DND-41 (cell line): ENCODE results near the gene KCNIP1.

Experiments used
- ATAC-seq: fragments of 200-7000 bp; cut with Tn5 transposase; 3 replicates; pipeline ENCODE4 v1.9.1; 2021; ENCODE audit warnings: low read depth; ENCODE audit not compliant: insufficient read depth
- DNase-seq: peaks from one replicate; pipeline ENCODE4 v3.0.0-alpha.2; 2020
- H2AFZ ChIP-seq: 2 replicates; pipeline ENCODE4 v1.6.0; 2012; ENCODE audit warnings: low read depth, low read length
- H3K27ac ChIP-seq: 2 replicates; pipeline ENCODE4 v1.5.1; 2012; ENCODE audit warnings: low read length, inconsistent platforms
- H3K27me3 ChIP-seq: fragments of 200-600 bp; sonication (generic); 2 replicates; pipeline ENCODE4 v1.6.0; 2012; ENCODE audit warnings: low read length, mild to moderate bottlenecking, inconsistent platforms; ENCODE audit not compliant: insufficient read depth, poor library complexity
- H3K36me3 ChIP-seq: 2 replicates; pipeline ENCODE4 v1.5.1; 2012; ENCODE audit warnings: low read length, inconsistent platforms; ENCODE audit not compliant: insufficient read depth
- H3K4me1 ChIP-seq: 2 replicates; pipeline ENCODE4 v1.5.1; 2012; ENCODE audit warnings: mild to moderate bottlenecking, low read length; ENCODE audit not compliant: insufficient read depth
- H3K4me2 ChIP-seq: 2 replicates; pipeline ENCODE4 v1.6.0; 2012; ENCODE audit warnings: mild to moderate bottlenecking, moderate library complexity, low read length, inconsistent platforms; ENCODE audit not compliant: insufficient read depth
- H3K4me3 ChIP-seq, 2 experiments: fragments of 200-600 bp in 1 of 2; shearing (Covaris generic) in 1 of 2; 2 replicates each; pipeline ENCODE4 v1.5.1; 2012 to 2016; ENCODE audit warnings: inconsistent platforms in 2 of 2, low read length in 2 of 2, mild to moderate bottlenecking in 2 of 2, low read depth in 1 of 2, moderate library complexity in 1 of 2
- H3K79me2 ChIP-seq: 2 replicates; pipeline ENCODE4 v1.6.0; 2012; ENCODE audit warnings: low read length, inconsistent platforms; ENCODE audit not compliant: insufficient read depth
- H3K9ac ChIP-seq: 2 replicates; pipeline ENCODE4 v1.6.0; 2012; ENCODE audit warnings: low read depth, mild to moderate bottlenecking, inconsistent platforms, low read length, moderate library complexity
- H3K9me3 ChIP-seq: 2 replicates; pipeline ENCODE4 v1.5.1; 2012; ENCODE audit warnings: low read length, moderate library complexity, mild to moderate bottlenecking, inconsistent platforms; ENCODE audit not compliant: insufficient read depth, severe bottlenecking
- H4K20me1 ChIP-seq: 2 replicates; pipeline ENCODE4 v1.6.0; 2012; ENCODE audit warnings: low read length; ENCODE audit not compliant: insufficient read depth
- CTCF ChIP-seq: IDR thresholded peaks from 2 replicates; pipeline ENCODE4 v1.5.1; 2012; ENCODE audit warnings: borderline replicate concordance, low read length, moderate library complexity, mild to moderate bottlenecking; ENCODE audit not compliant: poor library complexity, severe bottlenecking; ENCODE audit errors: extremely low read depth
- EZH2 ChIP-seq: IDR thresholded peaks from 3 replicates; pipeline ENCODE4 v1.6.1; 2012; ENCODE audit warnings: borderline replicate concordance, low read depth, mild to moderate bottlenecking, moderate library complexity, low read length, inconsistent platforms; ENCODE audit not compliant: severe bottlenecking

KCNIP1 gene

GRCh38 chr5:170769246-170769645 is 265.4 kb downstream of the KCNIP1 start:
- ATAC-seq = no peak
- Histone ChIP-seq H3K36me3 (no peaks in the 10 kb centered on the region), H4K20me1 (no peaks in the 10 kb centered on the region), H2AFZ (no peak overlapping the region), H3K27me3 (no peaks in the 10 kb centered on the region), H3K4me1 (no peaks in the 10 kb centered on the region), H3K4me2 (no peak overlapping the region), H3K27ac (no peak overlapping the region), H3K9me3 (no peaks in the 10 kb centered on the region), H3K4me3 (no peak overlapping the region), H3K9ac (no peak overlapping the region), H3K79me2 (no peaks in the 10 kb centered on the region)
- no peak for DNase-seq
- TF ChIP-seq EZH2 (no peak), CTCF (no peak)

GRCh38 chr5:170769898-170770416 is 266.1 kb downstream of the KCNIP1 start:
- no peak overlapping the region for H2AFZ ChIP-seq
- no peak overlapping the region for H3K9ac ChIP-seq
- no peaks in the 10 kb centered on the region for H3K36me3 ChIP-seq
- H3K27me3 ChIP-seq = no peaks in the 10 kb centered on the region
- no peaks in the 10 kb centered on the region for H3K4me1 ChIP-seq
- no peak for TF ChIP-seq EZH2
- no peak for TF ChIP-seq CTCF
- H3K27ac ChIP-seq = no peak overlapping the region
- DNase-seq (no peak), ATAC-seq (no peak)
- H3K9me3 ChIP-seq = no peaks in the 10 kb centered on the region
- H4K20me1 ChIP-seq = no peaks in the 10 kb centered on the region
- no peak overlapping the region for H3K4me2 ChIP-seq
- H3K4me3 ChIP-seq = no peak overlapping the region
- H3K79me2 ChIP-seq = no peaks in the 10 kb centered on the region

- H3K27ac ChIP-seq = no peak overlapping the region
- H3K79me2 ChIP-seq = no peaks in the 10 kb centered on the region
- TF ChIP-seq EZH2 (no peak), CTCF (no peak)
- DNase-seq = no peak
- no peak overlapping the region for H2AFZ ChIP-seq
- H3K36me3 ChIP-seq = no peaks in the 10 kb centered on the region
- no peaks in the 10 kb centered on the region for H4K20me1 ChIP-seq
- H3K27me3 ChIP-seq = no peaks in the 10 kb centered on the region
- H3K9me3 ChIP-seq = no peaks in the 10 kb centered on the region
- H3K4me3 ChIP-seq = no peak overlapping the region
- H3K9ac ChIP-seq = no peak overlapping the region
- no peak for ATAC-seq
- H3K4me1 ChIP-seq = no peaks in the 10 kb centered on the region
- H3K4me2 ChIP-seq = no peak overlapping the region
These were observed 267.7 kb downstream of the KCNIP1 start for GRCh38 chr5:170771496-170771895.
